Endothelial cell of umbilical vein (primary cell): ENCODE data around the gene EBF4. TPM values are rescaled to one million over a fixed set of nuclear protein-coding genes. Genes with fewer than 3 reads are reported as not detected.

Experiments used
- BruUV-seq: library from RNA; stranded (reverse); fragments of 400-500 nt; replicated peaks from 2 replicates; lab custom pipeline; 2021; lab: Mats Ljungman, UMichigan
- CTCF ChIA-PET: fragments of 300-600, 350-600 bp; sonication (Branson Sonifier 250); formaldehyde crosslinking; loops from one replicate; lab custom pipeline; 2021; ENCODE audit warnings: antibody characterized with exemption, inconsistent platforms; lab: Charles Lee
- POLR2A ChIA-PET: fragments of 300-600, 350-600 bp; sonication (Branson Sonifier 250); formaldehyde crosslinking; loops from one replicate; lab custom pipeline; 2021; ENCODE audit warnings: antibody characterized with exemption, inconsistent platforms; lab: Charles Lee
- DNase-seq: peaks from one replicate; pipeline ENCODE4 v3.0.0-alpha.2; 2011; ENCODE audit warnings: low read depth, low spot score
- FAIRE-seq: peaks from 2 replicates; lab custom pipeline; 2011; peaks lifted over from hg19 to GRCh38; lab: Jason Lieb, UNC
- H2AFZ ChIP-seq: 2 replicates; pipeline ENCODE4 v1.6.0; 2012; ENCODE audit warnings: low read depth, low read length, control low read depth, inconsistent platforms
- H3K27ac ChIP-seq: 2 replicates; pipeline ENCODE4 v1.5.1; 2011; ENCODE audit warnings: low read depth, mild to moderate bottlenecking, control low read depth, low read length, moderate library complexity; ENCODE audit not compliant: insufficient read depth
- H3K27me3 ChIP-seq, 2 experiments: 2 replicates each; pipeline versions ENCODE4 v1.6.0 to v1.6.1; 2011; ENCODE audit warnings: low read length in 2 of 2, mixed read lengths in 1 of 2; ENCODE audit not compliant: control insufficient read depth in 2 of 2, insufficient read depth in 2 of 2
- H3K36me3 ChIP-seq, 2 experiments: 2 replicates in 1 of 2; 3 replicates in 1 of 2; pipeline ENCODE4 v1.5.1; 2011; ENCODE audit warnings: low read length in 2 of 2, mild to moderate bottlenecking in 1 of 2, moderate library complexity in 1 of 2; ENCODE audit not compliant: control insufficient read depth in 2 of 2, insufficient read depth in 2 of 2; ENCODE audit errors: extremely low read depth in 1 of 2
- H3K4me1 ChIP-seq: 3 replicates; pipeline ENCODE4 v1.5.1; 2011; ENCODE audit warnings: mild to moderate bottlenecking, low read length; ENCODE audit not compliant: control insufficient read depth, insufficient read depth; ENCODE audit errors: extremely low read depth
- H3K4me2 ChIP-seq: 2 replicates; pipeline ENCODE4 v1.6.1; 2011; ENCODE audit warnings: low read length, control low read depth, mixed read lengths; ENCODE audit not compliant: insufficient read depth
- H3K4me3 ChIP-seq, 3 experiments: fragments of 200-600 bp in 1 of 3; sonication (generic), shearing (Covaris generic) in 1 of 3; replicated peaks in 1 of 3; 2 replicates each; pipeline ENCODE4 v1.5.1; 2011 to 2016; ENCODE audit warnings: control low read depth in 3 of 3, low read length in 3 of 3, mild to moderate bottlenecking in 2 of 3, inconsistent platforms in 1 of 3, low read depth in 1 of 3, moderate library complexity in 1 of 3; ENCODE audit not compliant: insufficient read depth in 1 of 3
- H3K79me2 ChIP-seq: 2 replicates; pipeline ENCODE4 v1.6.0; 2012; ENCODE audit warnings: low read length, inconsistent platforms; ENCODE audit not compliant: control insufficient read depth, insufficient read depth
- H3K9ac ChIP-seq: replicated peaks from 2 replicates; pipeline ENCODE3; 2011; ENCODE audit warnings: low read length, control low read depth; ENCODE audit not compliant: insufficient read depth; ENCODE audit errors: extremely low read depth
- H3K9me1 ChIP-seq: replicated peaks from 3 replicates; pipeline ENCODE4 v1.6.0; 2011; ENCODE audit warnings: mild to moderate bottlenecking, low read length; ENCODE audit not compliant: control insufficient read depth, insufficient read depth; ENCODE audit errors: extremely low read depth
- H3K9me3 ChIP-seq: replicated peaks from 2 replicates; pipeline ENCODE4 v1.5.1; 2012; ENCODE audit warnings: low read length, inconsistent platforms; ENCODE audit not compliant: control insufficient read depth, insufficient read depth
- H4K20me1 ChIP-seq: replicated peaks from 2 replicates; pipeline ENCODE3; 2011; ENCODE audit warnings: mild to moderate bottlenecking, low read length; ENCODE audit not compliant: control insufficient read depth, insufficient read depth; ENCODE audit errors: extremely low read depth
- EZH2 ChIP-seq: IDR thresholded peaks from 2 replicates; pipeline ENCODE4 v1.6.1; 2012; ENCODE audit warnings: borderline replicate concordance, low read depth, mild to moderate bottlenecking, moderate library complexity, low read length, inconsistent platforms; ENCODE audit not compliant: severe bottlenecking
- FOS ChIP-seq: IDR thresholded peaks from 2 replicates; pipeline ENCODE4 v1.6.1; 2011; ENCODE audit warnings: mild to moderate bottlenecking, low read length, moderate library complexity, borderline replicate concordance; ENCODE audit not compliant: insufficient read depth
- GATA2 ChIP-seq: IDR thresholded peaks from 2 replicates; pipeline ENCODE4 v1.7.0; 2011; ENCODE audit warnings: low read depth, mild to moderate bottlenecking, moderate library complexity, mixed read lengths, low read length; ENCODE audit not compliant: insufficient read length, insufficient read depth
- JUN ChIP-seq: IDR thresholded peaks from 2 replicates; pipeline ENCODE4 v1.6.1; 2011; ENCODE audit warnings: borderline replicate concordance, low read depth; ENCODE audit not compliant: insufficient read length, insufficient read depth
- MAX ChIP-seq: IDR thresholded peaks from 2 replicates; pipeline ENCODE4 v1.6.1; 2011; ENCODE audit not compliant: insufficient read depth, insufficient read length
- MYC ChIP-seq: IDR thresholded peaks from one replicate; pipeline ENCODE4 v1.6.1; 2011; ENCODE audit warnings: mild to moderate bottlenecking, low read depth, low read length
- POLR2A ChIP-seq: IDR thresholded peaks from 2 replicates; pipeline ENCODE4 v1.6.1; 2012; ENCODE audit warnings: low read depth, mild to moderate bottlenecking, control low read depth, low read length
- POLR2AphosphoS5 ChIP-seq: IDR thresholded peaks from 2 replicates; pipeline ENCODE4 v1.6.1; 2012; ENCODE audit warnings: low read depth, mild to moderate bottlenecking, control low read depth, low read length, moderate library complexity; ENCODE audit not compliant: insufficient read depth
- dilution Hi-C: fragments of 300-500 bp; cut with MboI; formaldehyde crosslinking; loops from one replicate; pipeline ENCODE4 v1.15.0; 2019; ENCODE audit warnings: low sequenced_read_pairs; ENCODE audit not compliant: extremely low pct_ligation_motif_present
- intact Hi-C: fragments of 100-400 bp; cut with micrococcal nuclease; formaldehyde crosslinking; loops from one replicate; pipeline ENCODE4 v1.10.0; 2022
- polyA plus RNA-seq, 4 experiments: library from polyadenylated mRNA; depleted of rRNA in 3 of 4; stranded (reverse) in 3 of 4; unstranded in 1 of 4; fragments of >200 nt; gene quantifications; 2 replicates each; pipeline versions ENCODE4 v1.2.1 to v1.2.3, GENCODE V29; 2011 to 2012; ENCODE audit warnings: missing spikeins in 1 of 4
- total RNA-seq: library from RNA; stranded (reverse); gene quantifications from 2 replicates; pipeline ENCODE4 v1.2.3, GENCODE V29; 2021
- TF ChIP-seq, protein P1 (sequence below), 2 donors: IDR thresholded peaks; 1 replicate in 1 of 2; 2 replicates in 1 of 2; pipeline ENCODE4 v1.5.1; 2011; ENCODE audit warnings: low read length in 2 of 2, mild to moderate bottlenecking in 2 of 2, moderate library complexity in 2 of 2, control low read depth in 1 of 2, inconsistent platforms in 1 of 2, low read depth in 1 of 2; ENCODE audit not compliant: insufficient read depth in 1 of 2; ENCODE audit errors: extremely low read depth in 1 of 2

Gene EBF4
- total and polyA plus RNA-seq, 2 donors (not counting 3 experiments of a cell fraction or from before 2014, with no cell fraction given) = 2.7 to 3.4 TPM

DNA sequence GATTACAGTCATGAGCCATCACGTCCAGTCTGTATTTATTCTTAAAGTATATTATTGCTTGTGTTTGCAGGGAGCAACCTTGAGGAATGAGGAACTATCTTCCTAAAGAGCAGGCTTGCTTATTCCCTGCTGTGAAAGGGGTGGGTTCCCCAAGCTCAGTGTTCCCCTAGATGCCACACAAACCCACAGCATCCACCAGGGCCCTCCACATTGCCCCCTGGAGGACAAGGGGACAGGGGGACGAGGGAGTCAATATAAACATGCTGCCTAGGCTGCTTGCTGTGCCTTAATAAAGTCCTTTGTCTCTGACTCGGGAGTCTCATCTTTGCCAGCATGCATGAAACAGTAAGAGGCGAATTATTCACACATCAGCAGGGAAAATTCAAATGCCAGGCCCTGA lies 20.6 kb upstream of the EBF4 start:
- BruUV-seq = no TSS peak
- Histone ChIP-seq H3K9me3 (no peaks in the 10 kb centered on the region), H3K27me3 (peaks cover 12 to 19% of the 10 kb centered on the region in 2 experiments), H3K36me3 (no peaks in the 10 kb centered on the region), H3K4me2 (no peak overlapping the region), H3K9ac (no peak overlapping the region), H2AFZ (no peak overlapping the region), H3K4me3 (no peak overlapping the region), H3K79me2 (no peaks in the 10 kb centered on the region), H3K9me1 (no peaks in the 10 kb centered on the region), H4K20me1 (no peaks in the 10 kb centered on the region), H3K27ac (no peak overlapping the region), H3K4me1 (no peaks in the 10 kb centered on the region)
- FAIRE-seq (no peak), DNase-seq (no peak)
- intact Hi-C loops (no loop called here), dilution Hi-C loops (no loop called here)
- ChIA-PET CTCF (interaction anchor here (0.6 kb wide), 1 partner anchor 20 kb away, joined by 4 read pairs; the partner anchor contains the start of gene NOP56), POLR2A (no interaction called here)
- TF ChIP-seq, protein P1, sequence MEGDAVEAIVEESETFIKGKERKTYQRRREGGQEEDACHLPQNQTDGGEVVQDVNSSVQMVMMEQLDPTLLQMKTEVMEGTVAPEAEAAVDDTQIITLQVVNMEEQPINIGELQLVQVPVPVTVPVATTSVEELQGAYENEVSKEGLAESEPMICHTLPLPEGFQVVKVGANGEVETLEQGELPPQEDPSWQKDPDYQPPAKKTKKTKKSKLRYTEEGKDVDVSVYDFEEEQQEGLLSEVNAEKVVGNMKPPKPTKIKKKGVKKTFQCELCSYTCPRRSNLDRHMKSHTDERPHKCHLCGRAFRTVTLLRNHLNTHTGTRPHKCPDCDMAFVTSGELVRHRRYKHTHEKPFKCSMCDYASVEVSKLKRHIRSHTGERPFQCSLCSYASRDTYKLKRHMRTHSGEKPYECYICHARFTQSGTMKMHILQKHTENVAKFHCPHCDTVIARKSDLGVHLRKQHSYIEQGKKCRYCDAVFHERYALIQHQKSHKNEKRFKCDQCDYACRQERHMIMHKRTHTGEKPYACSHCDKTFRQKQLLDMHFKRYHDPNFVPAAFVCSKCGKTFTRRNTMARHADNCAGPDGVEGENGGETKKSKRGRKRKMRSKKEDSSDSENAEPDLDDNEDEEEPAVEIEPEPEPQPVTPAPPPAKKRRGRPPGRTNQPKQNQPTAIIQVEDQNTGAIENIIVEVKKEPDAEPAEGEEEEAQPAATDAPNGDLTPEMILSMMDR (IDR thresholded peaks at IDR 0.05; ENCODE audit: extremely low read depth in 1 of 2, insufficient read depth in 1 of 2, low read depth in 1 of 2, low read length in 2 of 2) = peak; percentile 16 to 17
- no peak for TF ChIP-seq POLR2A

DNA sequence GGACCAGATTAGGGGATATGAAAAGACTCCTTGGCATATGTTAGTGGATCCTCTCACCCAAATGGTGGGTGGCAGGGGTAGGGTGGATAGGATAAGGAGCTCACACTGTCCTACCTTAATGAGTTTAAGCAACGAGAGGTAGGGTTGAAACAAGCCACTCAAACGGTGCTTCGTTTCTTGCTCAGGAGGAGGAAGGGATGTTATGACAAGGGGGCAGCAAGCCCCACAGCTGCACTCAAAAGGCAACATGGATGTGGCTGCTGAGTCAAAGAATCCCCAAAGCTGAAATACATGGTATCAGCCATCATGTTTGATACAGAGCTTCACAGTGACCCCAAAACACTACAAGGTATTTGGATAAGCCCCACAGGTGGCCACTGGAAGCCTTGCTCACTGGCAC lies 20.1 kb upstream of the EBF4 start:
- no peak overlapping the region for H3K27ac ChIP-seq
- FAIRE-seq (no peak), DNase-seq (no peak)
- H4K20me1 ChIP-seq = no peaks in the 10 kb centered on the region
- no peaks in the 10 kb centered on the region for H3K36me3 ChIP-seq
- no peaks in the 10 kb centered on the region for H3K9me3 ChIP-seq
- dilution Hi-C loops = no loop called here
- no peak overlapping the region for H3K9ac ChIP-seq
- no peaks in the 10 kb centered on the region for H3K9me1 ChIP-seq
- no TSS peak for BruUV-seq
- H3K4me3 ChIP-seq = no peak overlapping the region
- no peak overlapping the region for H3K4me2 ChIP-seq
- no peaks in the 10 kb centered on the region for H3K79me2 ChIP-seq
- TF ChIP-seq POLR2AphosphoS5 (no peak), GATA2 (no peak), EZH2 (no peak), MYC (no peak), MAX (no peak), JUN (no peak), POLR2A (no peak), FOS (no peak)
- TF ChIP-seq, protein P1 (IDR thresholded peaks at IDR 0.05; ENCODE audit: extremely low read depth in 1 of 2, insufficient read depth in 1 of 2, low read depth in 1 of 2, low read length in 2 of 2) = no peak
- peaks cover 12 to 19% of the 10 kb centered on the region in 2 experiments for H3K27me3 ChIP-seq
- POLR2A ChIA-PET = no interaction called here
- CTCF ChIA-PET = no interaction called here
- intact Hi-C loops = no loop called here
- H3K4me1 ChIP-seq = no peaks in the 10 kb centered on the region
- no peak overlapping the region for H2AFZ ChIP-seq
